ENCODE data around the gene WDTC1. TPM values are rescaled to one million over a fixed set of nuclear protein-coding genes. Genes with fewer than 3 reads are reported as not detected.

The WDTC1 gene
- total RNA-seq, 1 experiment from 2014 or later = 19.0 TPM

DNA sequence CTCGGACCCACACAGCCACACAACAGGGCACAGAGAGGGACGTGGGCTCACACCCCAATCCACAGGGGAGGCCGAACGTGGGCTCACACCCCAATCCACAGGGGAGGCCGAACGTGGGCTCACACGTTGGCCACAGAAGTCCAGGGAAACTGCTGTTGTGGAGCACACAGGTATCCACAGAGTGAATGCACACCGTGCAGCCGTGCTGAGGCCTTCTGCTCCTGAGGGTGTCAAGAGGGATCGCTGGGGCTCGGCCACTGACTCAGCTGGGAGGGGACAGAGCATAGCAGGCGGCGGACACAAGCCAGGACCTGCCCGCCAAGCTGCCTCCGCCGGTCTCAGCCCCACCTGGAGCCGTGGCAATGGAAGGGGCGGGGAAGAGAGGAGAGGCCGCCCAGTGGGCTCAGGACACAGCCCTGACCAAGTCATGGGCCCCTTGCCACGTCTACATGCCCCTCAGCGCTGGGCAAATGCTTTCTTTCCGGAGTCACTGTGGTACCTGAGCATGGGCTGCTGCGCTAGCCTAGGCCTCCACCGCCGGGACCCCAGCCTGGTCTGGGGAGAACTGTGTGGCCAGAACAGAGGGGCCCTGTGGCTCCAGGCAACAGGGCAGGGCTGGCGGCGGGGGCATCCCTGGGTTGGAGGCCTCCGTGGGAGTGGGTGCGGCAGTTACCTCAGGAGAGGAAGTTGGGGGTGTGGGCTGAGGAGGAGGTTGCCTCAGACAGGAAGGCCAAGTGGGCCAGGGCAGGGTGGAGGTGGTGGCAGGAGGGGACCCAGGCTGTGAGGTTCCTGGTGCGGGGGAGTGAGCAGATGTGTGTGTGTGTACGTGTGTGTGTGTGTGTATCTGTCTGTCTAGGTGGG, 108.6 kb downstream of the WDTC1 start:
- no CpG with 5 or more reads among the region's 31 CpGs for WGBS (ENCODE audit: extremely low coverage, insufficient read length, low lambda C conversion rate)
- H3K9me3 ChIP-seq (ENCODE audit: control insufficient read depth, low read depth, low read length) = no peaks in the 10 kb centered on the region
- H3K18ac ChIP-seq (ENCODE audit: insufficient read length, low read depth, low read length) = no peak overlapping the region
- H3K4me2 ChIP-seq (ENCODE audit: insufficient read depth, insufficient read length, low read length) = no peak overlapping the region
- H3K27ac ChIP-seq (ENCODE audit: insufficient read length, low read depth, low read length) = no peak overlapping the region
- H2BK20ac ChIP-seq (ENCODE audit: low read depth, low read length, poor library complexity, severe bottlenecking) = no peak overlapping the region
- H2AFZ ChIP-seq (ENCODE audit: low read length) = no peak overlapping the region
- peak; percentile 61 for DNase-seq
- Mint-ChIP-seq H3K27me3 (ENCODE audit: low read depth) (peaks cover 4% of the 10 kb centered on the region), H3K4me1 (peaks cover 45 to 50% of the 10 kb centered on the region in 2 experiments), H3K9me3 (no peaks in the 10 kb centered on the region), H3K36me3 (ENCODE audit: insufficient read depth in 1 of 3, low read depth in 3 of 3) (peaks cover 5 to 19% (median 12%) of the 10 kb centered on the region in 3 experiments; a peak in 5 of 7 replicates), H3K4me3 (peak overlapping the region; percentile 58 to 71; a peak in 4 of 5 replicates), H3K27ac (peak overlapping the region in 2 of 3 experiments; percentile 7 to 51; a peak in 2 of 7 replicates)
- H3K14ac ChIP-seq (ENCODE audit: insufficient read depth, low read length) = 0 out of 2 replicates have a peak overlapping the region, but pooled peaks have one; percentile 27
- H3K27me3 ChIP-seq (ENCODE audit: insufficient read depth, low read length) = no peaks in the 10 kb centered on the region
- no peak overlapping the region for H3T11ph ChIP-seq (ENCODE audit: low read length)
- H3K79me1 ChIP-seq (ENCODE audit: insufficient read depth, low read depth, low read length, poor library complexity, severe bottlenecking) = no peaks in the 10 kb centered on the region
- no peak overlapping the region for H2BK5ac ChIP-seq (ENCODE audit: insufficient read length, low read length)
- H3K23me2 ChIP-seq (ENCODE audit: insufficient read length, low read depth, low read length, poor library complexity, severe bottlenecking) = no peaks in the 10 kb centered on the region
- no peak overlapping the region for H2AK5ac ChIP-seq (ENCODE audit: insufficient read length, low read length)
- no peak overlapping the region for H4K5ac ChIP-seq (ENCODE audit: insufficient read length, low read depth, low read length)
- no peak overlapping the region for H2BK120ac ChIP-seq (ENCODE audit: low read depth, low read length, poor library complexity, severe bottlenecking)
- H3K23ac ChIP-seq (ENCODE audit: insufficient read length, low read depth, low read length) = no peak overlapping the region
- H3K9ac ChIP-seq (ENCODE audit: extremely low read depth, insufficient read length, low read length) = no peak overlapping the region
- no peak for TF ChIP-seq CTCF (conservative IDR thresholded peaks at IDR 0.05)
- H4K8ac ChIP-seq (replicated peaks; ENCODE audit: insufficient read length, low read depth, low read length) = no peak overlapping the region
- no peak overlapping the region for H3K56ac ChIP-seq (ENCODE audit: insufficient read length, low read depth, low read length)
- no peak overlapping the region for H4K91ac ChIP-seq (ENCODE audit: insufficient read length, low read depth, low read length)
- H3K4me1 ChIP-seq (ENCODE audit: insufficient read depth, low read length) = no peaks in the 10 kb centered on the region; the same call in 1 of the 2 replicates
- H4K20me1 ChIP-seq (ENCODE audit: control insufficient read depth, insufficient read depth, insufficient read length) = peaks cover 3% of the 10 kb centered on the region
- H3K79me2 ChIP-seq (ENCODE audit: insufficient read depth, low read length) = no peaks in the 10 kb centered on the region; the same call in 1 of the 2 replicates
- H2BK12ac ChIP-seq (ENCODE audit: insufficient read length, low read depth, low read length) = no peak overlapping the region
- H2BK15ac ChIP-seq (ENCODE audit: low read depth, low read length) = no peak overlapping the region
- no peak overlapping the region for H3K4ac ChIP-seq (ENCODE audit: low read depth, low read length)
